ENCODE results near the gene PICALM. TPM values are rescaled to one million over a fixed set of nuclear protein-coding genes. Genes with fewer than 3 reads are reported as not detected.

The PICALM gene
- total and polyA plus RNA-seq, 2 of the 8 experiments (the other 6 are each of a cell fraction or from before 2014, with no cell fraction given) = 69.4 to 71.3 TPM

GRCh38 chr11:86011175-86011574 lies 57.7 kb downstream of the PICALM start (continued):
- no peak for TF ChIP-seq ATF3 (IDR thresholded peaks at IDR 0.05; ENCODE audit: insufficient read depth, low read depth, low read length)
- TF ChIP-seq CBX5 (IDR thresholded peaks at IDR 0.05; ENCODE audit: low read depth, low read length) = no peak
- TF ChIP-seq RFX5 (IDR thresholded peaks at IDR 0.05; ENCODE audit: borderline replicate concordance, low read depth, low read length) = no peak

All from H1 (cell line).